ENCODE results near the gene B3GAT1. TPM values are rescaled to one million over a fixed set of nuclear protein-coding genes. Genes with fewer than 3 reads are reported as not detected.

B3GAT1 gene
- polyA plus RNA-seq, 4 donors = 0.54 to 1.4 (median 0.57) TPM; not detected in 1

DNA sequence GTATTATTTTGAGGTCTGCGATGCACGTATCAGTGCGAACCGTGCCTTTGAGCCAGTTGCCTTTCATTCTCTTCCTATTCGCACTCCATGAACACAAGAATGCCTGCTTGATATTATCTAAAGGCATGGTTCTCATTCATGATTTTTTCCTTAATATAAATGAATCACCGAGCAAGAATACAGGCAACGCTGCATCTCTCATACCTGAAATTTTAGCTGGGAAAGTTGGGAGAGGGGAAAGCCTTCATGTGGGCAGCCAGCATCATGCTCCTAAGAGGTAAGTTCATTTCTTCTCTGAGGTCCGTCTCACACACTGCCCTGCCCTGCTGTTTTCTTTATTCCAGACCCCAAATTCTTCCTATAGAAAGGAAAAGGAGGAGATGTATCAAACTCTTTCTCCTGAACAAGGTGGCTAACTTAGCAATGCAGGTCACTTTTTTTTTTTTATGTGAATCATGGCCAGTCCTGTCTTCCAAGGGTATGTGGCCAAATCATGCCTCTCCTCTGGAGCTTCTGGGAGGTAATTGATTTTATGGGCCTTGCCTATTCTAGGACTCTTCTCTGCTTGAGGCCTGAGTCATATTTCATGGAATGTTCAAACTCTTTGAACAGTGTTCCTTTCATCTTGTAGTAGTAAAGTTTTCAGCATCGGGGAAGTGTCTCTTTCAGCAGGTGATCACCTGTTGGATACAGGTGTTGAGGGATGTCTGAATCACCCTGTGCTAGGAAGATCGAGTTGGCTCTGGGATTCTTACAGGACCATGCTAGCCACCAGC, 77.1 kb downstream of the B3GAT1 start:
- Histone ChIP-seq H3K36me3 (ENCODE audit: control insufficient read depth in 3 of 3, insufficient read depth in 2 of 3, low read depth in 1 of 3, low read length in 3 of 3) (no peaks in the 10 kb centered on the region), H3K4me3 (ENCODE audit: low read depth in 1 of 3, low read length in 3 of 3) (no peak overlapping the region), H3K9me3 (ENCODE audit: control insufficient read depth in 2 of 2, insufficient read depth in 1 of 2, low read depth in 1 of 2, low read length in 1 of 2) (no peaks in the 10 kb centered on the region), H3K4me1 (ENCODE audit: control insufficient read depth in 3 of 3, insufficient read depth in 2 of 3, low read depth in 1 of 3, low read length in 2 of 3) (peaks cover 0 to 6% (median 0%) of the 10 kb centered on the region in 3 donors), H3K27ac (ENCODE audit: low read depth in 1 of 3, low read length in 2 of 3) (no peak overlapping the region), H3K27me3 (ENCODE audit: control insufficient read depth in 3 of 3, insufficient read depth in 3 of 3, low read length in 3 of 3) (peaks cover 0 to 11% (median 3%) of the 10 kb centered on the region in 3 donors)
- no peak for FAIRE-seq
- WGBS, 3 donors = 89 to 91% (median 91%) methylated on average over 10 of the region's 10 CpGs
- DNase-seq = no peak

- no peak for FAIRE-seq
- H3K9me3 ChIP-seq (ENCODE audit: control insufficient read depth in 2 of 2, insufficient read depth in 1 of 2, low read depth in 1 of 2, low read length in 1 of 2) = no peaks in the 10 kb centered on the region
- WGBS, 3 donors = 63 to 96% (median 71%) methylated on average over 3 of the region's 3 CpGs
Measured at GRCh38 chr11:134333946-134334345, 78.1 kb downstream of the B3GAT1 start.

GRCh38 chr11:134333312-134333711, 78.7 kb downstream of the B3GAT1 start:
- peaks cover 0 to 6% (median 0%) of the 10 kb centered on the region in 3 donors for H3K4me1 ChIP-seq (ENCODE audit: control insufficient read depth in 3 of 3, insufficient read depth in 2 of 3, low read depth in 1 of 3, low read length in 2 of 3)
- peaks cover 0 to 11% (median 3%) of the 10 kb centered on the region in 3 donors for H3K27me3 ChIP-seq (ENCODE audit: control insufficient read depth in 3 of 3, insufficient read depth in 3 of 3, low read length in 3 of 3)
- no peak overlapping the region for H3K4me3 ChIP-seq (ENCODE audit: low read depth in 1 of 3, low read length in 3 of 3)
- H3K27ac ChIP-seq (ENCODE audit: low read depth in 1 of 3, low read length in 2 of 3) = no peak overlapping the region
- no peaks in the 10 kb centered on the region for H3K9me3 ChIP-seq (ENCODE audit: control insufficient read depth in 2 of 2, insufficient read depth in 1 of 2, low read depth in 1 of 2, low read length in 1 of 2)
- WGBS, 3 donors = 79 to 95% (median 87%) methylated on average over 7 of the region's 7 CpGs
- FAIRE-seq (no peak), DNase-seq (no peak)
- H3K36me3 ChIP-seq (ENCODE audit: control insufficient read depth in 3 of 3, insufficient read depth in 2 of 3, low read depth in 1 of 3, low read length in 3 of 3) = no peaks in the 10 kb centered on the region

More at GRCh38 chr11:134333946-134334345, 78.1 kb downstream of the B3GAT1 start:
- peaks cover 0 to 6% (median 0%) of the 10 kb centered on the region in 3 donors for H3K4me1 ChIP-seq (ENCODE audit: control insufficient read depth in 3 of 3, insufficient read depth in 2 of 3, low read depth in 1 of 3, low read length in 2 of 3)
- H3K36me3 ChIP-seq (ENCODE audit: control insufficient read depth in 3 of 3, insufficient read depth in 2 of 3, low read depth in 1 of 3, low read length in 3 of 3) = no peaks in the 10 kb centered on the region
- no peak overlapping the region for H3K4me3 ChIP-seq (ENCODE audit: low read depth in 1 of 3, low read length in 3 of 3)
- no peak overlapping the region for H3K27ac ChIP-seq (ENCODE audit: low read depth in 1 of 3, low read length in 2 of 3)
- H3K27me3 ChIP-seq (ENCODE audit: control insufficient read depth in 3 of 3, insufficient read depth in 3 of 3, low read length in 3 of 3) = peaks cover 0 to 11% (median 3%) of the 10 kb centered on the region in 3 donors
- DNase-seq = no peak

GRCh38 chr11:134332782-134333181, 79.3 kb downstream of the B3GAT1 start:
- H3K27ac ChIP-seq (ENCODE audit: low read depth in 1 of 3, low read length in 2 of 3) = no peak overlapping the region
- WGBS, 3 donors = 74 to 93% (median 80%) methylated on average over 7 of the region's 7 CpGs
- FAIRE-seq = no peak

DNA sequence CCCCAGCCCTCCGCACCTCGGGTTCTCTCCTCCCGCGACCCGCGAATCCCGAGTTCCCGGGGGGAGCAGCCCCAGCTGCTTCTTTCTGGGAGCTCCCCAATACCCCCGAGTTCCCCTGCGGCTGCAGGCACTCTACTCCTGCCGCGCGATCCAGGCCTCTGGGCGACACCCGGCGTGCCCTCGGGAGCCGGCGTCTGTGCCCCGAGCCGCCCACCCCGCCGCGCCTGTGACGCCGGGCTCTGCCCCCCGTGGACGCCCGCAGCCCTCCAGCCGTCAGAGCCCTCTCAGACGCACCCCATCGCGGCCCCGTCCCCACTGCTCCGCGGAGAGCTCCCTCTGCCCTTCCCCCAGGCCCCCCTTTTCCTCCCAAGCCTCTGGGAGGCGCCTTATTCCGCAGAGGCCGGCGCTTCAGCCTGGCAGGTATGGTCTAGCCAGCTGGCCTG, 79.8 kb downstream of the B3GAT1 start:
- WGBS, 3 donors = 0 to 1% (median 1%) methylated on average over 16 to 40 of the region's 40 CpGs
- Histone ChIP-seq H3K9me3 (ENCODE audit: control insufficient read depth in 2 of 2, insufficient read depth in 1 of 2, low read depth in 1 of 2, low read length in 1 of 2) (no peaks in the 10 kb centered on the region), H3K36me3 (ENCODE audit: control insufficient read depth in 3 of 3, insufficient read depth in 2 of 3, low read depth in 1 of 3, low read length in 3 of 3) (no peaks in the 10 kb centered on the region), H3K27ac (ENCODE audit: low read depth in 1 of 3, low read length in 2 of 3) (no peak overlapping the region), H3K27me3 (ENCODE audit: control insufficient read depth in 3 of 3, insufficient read depth in 3 of 3, low read length in 3 of 3) (peaks cover 0 to 11% (median 3%) of the 10 kb centered on the region in 3 donors), H3K4me1 (ENCODE audit: control insufficient read depth in 3 of 3, insufficient read depth in 2 of 3, low read depth in 1 of 3, low read length in 2 of 3) (peaks cover 0 to 6% (median 0%) of the 10 kb centered on the region in 3 donors), H3K4me3 (ENCODE audit: low read depth in 1 of 3, low read length in 3 of 3) (peak overlapping the region; percentile 40 to 60 (median 56))
- DNase-seq = peak; percentile 41 to 64
- FAIRE-seq = no peak

More at GRCh38 chr11:134332782-134333181, 79.3 kb downstream of the B3GAT1 start:
- Histone ChIP-seq H3K4me3 (ENCODE audit: low read depth in 1 of 3, low read length in 3 of 3) (peak overlapping the region in 1 of 3 donors; percentile 60), H3K36me3 (ENCODE audit: control insufficient read depth in 3 of 3, insufficient read depth in 2 of 3, low read depth in 1 of 3, low read length in 3 of 3) (no peaks in the 10 kb centered on the region), H3K9me3 (ENCODE audit: control insufficient read depth in 2 of 2, insufficient read depth in 1 of 2, low read depth in 1 of 2, low read length in 1 of 2) (no peaks in the 10 kb centered on the region), H3K27me3 (ENCODE audit: control insufficient read depth in 3 of 3, insufficient read depth in 3 of 3, low read length in 3 of 3) (peaks cover 0 to 11% (median 3%) of the 10 kb centered on the region in 3 donors), H3K4me1 (ENCODE audit: control insufficient read depth in 3 of 3, insufficient read depth in 2 of 3, low read depth in 1 of 3, low read length in 2 of 3) (peaks cover 0 to 6% (median 0%) of the 10 kb centered on the region in 3 donors)
- DNase-seq = no peak

GRCh38 chr11:134331354-134332188, 80.5 kb downstream of the B3GAT1 start, which contains the start of gene GLB1L2:
GLB1L2 (plus strand) TSS chr11:134331988; CDS start chr11:134332062, 74 bp downstream.
- H3K4me1 ChIP-seq (ENCODE audit: control insufficient read depth in 3 of 3, insufficient read depth in 2 of 3, low read depth in 1 of 3, low read length in 2 of 3) = peaks cover 0 to 6% (median 0%) of the 10 kb centered on the region in 3 donors
- peak within 1 kb of the TSS; percentile 40 to 60 (median 56) for H3K4me3 ChIP-seq (ENCODE audit: low read depth in 1 of 3, low read length in 3 of 3)
- peaks cover 0 to 11% (median 3%) of the 10 kb centered on the region in 3 donors for H3K27me3 ChIP-seq (ENCODE audit: control insufficient read depth in 3 of 3, insufficient read depth in 3 of 3, low read length in 3 of 3)
- no peak within 1 kb of the TSS for H3K27ac ChIP-seq (ENCODE audit: low read depth in 1 of 3, low read length in 2 of 3)
- H3K36me3 ChIP-seq (ENCODE audit: control insufficient read depth in 3 of 3, insufficient read depth in 2 of 3, low read depth in 1 of 3, low read length in 3 of 3) = no peaks in the 10 kb centered on the region
- WGBS, 3 donors = 1% methylated on average over 59 to 80 of the region's 80 CpGs
- DNase-seq (peak; percentile 84 to 85), FAIRE-seq (no peak)
- no peaks in the 10 kb centered on the region for H3K9me3 ChIP-seq (ENCODE audit: control insufficient read depth in 2 of 2, insufficient read depth in 1 of 2, low read depth in 1 of 2, low read length in 1 of 2)

DNA sequence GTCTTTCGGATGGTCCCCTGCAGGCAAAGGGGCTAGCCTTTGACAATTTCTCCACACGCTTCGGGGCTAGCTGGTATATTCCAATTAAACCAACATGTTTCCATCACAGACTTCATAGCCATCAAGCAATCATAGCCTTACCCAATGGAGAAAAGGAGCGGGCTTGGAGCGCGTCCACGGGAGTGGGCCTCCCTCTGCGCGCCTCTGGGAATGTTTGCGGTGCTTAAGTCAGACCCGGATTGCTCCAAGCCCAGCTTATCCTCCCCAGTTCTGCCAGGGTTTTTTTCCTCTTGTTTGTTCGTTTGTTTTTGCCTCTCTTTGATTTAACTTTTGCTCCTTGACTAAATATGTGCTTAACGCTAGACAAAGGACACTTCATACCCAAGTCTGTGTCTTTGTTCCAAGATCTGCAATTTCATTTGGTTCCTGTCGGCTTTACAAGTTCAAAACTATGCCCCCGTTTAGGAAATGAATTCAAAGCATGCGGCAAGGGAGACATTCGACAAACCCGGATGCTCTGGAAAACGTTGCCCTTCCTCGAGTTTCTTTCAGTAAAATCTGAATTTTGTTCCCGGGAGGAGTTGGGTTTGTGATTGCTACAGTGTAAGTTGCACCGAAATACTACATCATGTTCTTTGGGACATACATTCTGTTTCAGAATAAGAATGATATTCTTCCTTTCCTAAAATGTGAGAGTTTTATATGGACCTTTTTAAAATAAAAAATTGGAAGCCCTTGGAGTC, 81.3 kb downstream of the B3GAT1 start:
- no peak for FAIRE-seq
- 32 to 37% (median 34%) methylated on average over 22 of the region's 22 CpGs for WGBS, 3 donors
- DNase-seq = peak; percentile 12 to 31
- peaks cover 0 to 11% (median 3%) of the 10 kb centered on the region in 3 donors for H3K27me3 ChIP-seq (ENCODE audit: control insufficient read depth in 3 of 3, insufficient read depth in 3 of 3, low read length in 3 of 3)
- no peak overlapping the region for H3K27ac ChIP-seq (ENCODE audit: low read depth in 1 of 3, low read length in 2 of 3)
- peak overlapping the region in 2 of 3 donors; percentile 30 to 41 for H3K4me3 ChIP-seq (ENCODE audit: low read depth in 1 of 3, low read length in 3 of 3)
- H3K36me3 ChIP-seq (ENCODE audit: control insufficient read depth in 3 of 3, insufficient read depth in 2 of 3, low read depth in 1 of 3, low read length in 3 of 3) = no peaks in the 10 kb centered on the region
- peaks cover 0 to 6% (median 0%) of the 10 kb centered on the region in 3 donors for H3K4me1 ChIP-seq (ENCODE audit: control insufficient read depth in 3 of 3, insufficient read depth in 2 of 3, low read depth in 1 of 3, low read length in 2 of 3)
- no peaks in the 10 kb centered on the region for H3K9me3 ChIP-seq (ENCODE audit: control insufficient read depth in 2 of 2, insufficient read depth in 1 of 2, low read depth in 1 of 2, low read length in 1 of 2)
